ENCODE data around the gene NFKB2. TPM values are rescaled to one million over a fixed set of nuclear protein-coding genes. Genes with fewer than 3 reads are reported as not detected.

NFKB2 gene
- total RNA-seq, 2 donors from 2014 or later: 29.3 to 44.5 TPM

- H3K4me1 ChIP-seq: peaks cover 11% of the 10 kb centered on the region
- intact Hi-C loops (cut with DNase I): loop anchor here (5.0 to 10.0 kb wide), 2 partner anchors 172 to 195 kb away; partner anchors contain the start of gene ELOVL3
Measured at GRCh38 chr10:102399217-102400021, 3.9 kb downstream of the NFKB2 start.

DNA sequence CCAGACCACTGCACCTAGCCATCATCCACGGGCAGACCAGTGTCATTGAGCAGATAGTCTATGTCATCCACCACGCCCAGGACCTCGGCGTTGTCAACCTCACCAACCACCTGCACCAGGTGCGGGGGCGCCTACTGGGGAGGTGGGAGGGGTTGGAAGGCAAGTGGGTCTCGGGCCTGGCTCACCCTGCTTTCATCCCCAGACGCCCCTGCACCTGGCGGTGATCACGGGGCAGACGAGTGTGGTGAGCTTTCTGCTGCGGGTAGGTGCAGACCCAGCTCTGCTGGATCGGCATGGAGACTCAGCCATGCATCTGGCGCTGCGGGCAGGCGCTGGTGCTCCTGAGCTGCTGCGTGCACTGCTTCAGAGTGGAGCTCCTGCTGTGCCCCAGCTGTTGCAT is 4.6 kb downstream of the NFKB2 start:
- H3K27me3 ChIP-seq: no peaks in the 10 kb centered on the region
- H3K9ac ChIP-seq (ENCODE audit: low read depth in 2 of 2, low read length in 2 of 2): peak overlapping the region; percentile 70 to 86
- H3K36me3 ChIP-seq: peaks cover 6% of the 10 kb centered on the region
- intact Hi-C loops (cut with DNase I): no loop called here
- H3K4me1 ChIP-seq: peaks cover 11% of the 10 kb centered on the region
- H3K27ac ChIP-seq: no peak overlapping the region
- H3K4me3 ChIP-seq: no peak overlapping the region
- no peak for TF ChIP-seq CTCF (IDR thresholded peaks at IDR 0.05)
- no peak for DNase-seq
- no peaks in the 10 kb centered on the region for H3K9me3 ChIP-seq

More at GRCh38 chr10:102399217-102400021, 3.9 kb downstream of the NFKB2 start:
- Histone ChIP-seq H3K9me3 (no peaks in the 10 kb centered on the region), H3K4me3 (peak overlapping the region; percentile 56), H3K27me3 (no peaks in the 10 kb centered on the region), H3K36me3 (peaks cover 6% of the 10 kb centered on the region), H3K27ac (peak overlapping the region; percentile 82), H3K9ac (ENCODE audit: low read depth in 2 of 2, low read length in 2 of 2) (peak overlapping the region; percentile 70 to 86)
- TF ChIP-seq CTCF (IDR thresholded peaks at IDR 0.05): peak; percentile 90
- DNase-seq: peak; percentile 91

- intact Hi-C loops (cut with DNase I): no loop called here
- no peak for TF ChIP-seq CTCF (IDR thresholded peaks at IDR 0.05)
- H3K9ac ChIP-seq (ENCODE audit: low read depth in 2 of 2, low read length in 2 of 2): no peak overlapping the region
- no peak for DNase-seq
- H3K36me3 ChIP-seq: peaks cover 6% of the 10 kb centered on the region
- H3K4me3 ChIP-seq: no peak overlapping the region
- no peak overlapping the region for H3K27ac ChIP-seq
- H3K9me3 ChIP-seq: no peaks in the 10 kb centered on the region
- peaks cover 11% of the 10 kb centered on the region for H3K4me1 ChIP-seq
- H3K27me3 ChIP-seq: no peaks in the 10 kb centered on the region
Measured at GRCh38 chr10:102400598-102401341, 5.3 kb downstream of the NFKB2 start.

- Histone ChIP-seq H3K27ac (no peak overlapping the region), H3K36me3 (peaks cover 6% of the 10 kb centered on the region), H3K9ac (ENCODE audit: low read depth in 2 of 2, low read length in 2 of 2) (no peak overlapping the region), H3K9me3 (no peaks in the 10 kb centered on the region), H3K27me3 (no peaks in the 10 kb centered on the region), H3K4me3 (no peak overlapping the region), H3K4me1 (peaks cover 7% of the 10 kb centered on the region)
- TF ChIP-seq CTCF (IDR thresholded peaks at IDR 0.05): no peak
- DNase-seq: no peak
- intact Hi-C loops (cut with DNase I): no loop called here
Measured at GRCh38 chr10:102401342-102401654, 5.8 kb downstream of the NFKB2 start.

DNA sequence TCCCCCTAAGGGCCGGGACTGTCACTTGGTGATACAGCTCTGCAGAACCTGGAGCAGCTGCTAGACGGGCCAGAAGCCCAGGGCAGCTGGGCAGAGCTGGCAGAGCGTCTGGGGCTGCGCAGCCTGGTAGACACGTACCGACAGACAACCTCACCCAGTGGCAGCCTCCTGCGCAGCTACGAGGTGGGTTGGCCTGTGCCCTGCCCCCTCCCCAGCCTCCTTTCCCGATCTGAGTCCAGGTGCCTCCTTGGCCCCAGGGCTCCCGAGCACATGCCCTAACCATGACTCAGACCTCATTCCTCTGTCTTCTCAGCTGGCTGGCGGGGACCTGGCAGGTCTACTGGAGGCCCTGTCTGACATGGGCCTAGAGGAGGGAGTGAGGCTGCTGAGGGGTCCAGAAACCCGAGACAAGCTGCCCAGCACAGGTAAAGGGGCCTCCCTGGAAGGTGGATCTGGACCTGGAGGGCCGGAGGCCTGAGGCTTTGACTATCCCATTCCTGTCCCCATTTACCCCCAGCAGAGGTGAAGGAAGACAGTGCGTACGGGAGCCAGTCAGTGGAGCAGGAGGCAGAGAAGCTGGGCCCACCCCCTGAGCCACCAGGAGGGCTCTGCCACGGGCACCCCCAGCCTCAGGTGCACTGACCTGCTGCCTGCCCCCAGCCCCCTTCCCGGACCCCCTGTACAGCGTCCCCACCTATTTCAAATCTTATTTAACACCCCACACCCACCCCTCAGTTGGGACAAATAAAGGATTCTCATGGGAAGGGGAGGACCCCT is 6.4 kb downstream of the NFKB2 start:
- Histone ChIP-seq H3K9ac (ENCODE audit: low read depth in 2 of 2, low read length in 2 of 2) (no peak overlapping the region), H3K27me3 (no peaks in the 10 kb centered on the region), H3K36me3 (peaks cover 6% of the 10 kb centered on the region), H3K27ac (no peak overlapping the region), H3K4me1 (peaks cover 1% of the 10 kb centered on the region), H3K4me3 (no peak overlapping the region), H3K9me3 (no peaks in the 10 kb centered on the region)
- no peak for TF ChIP-seq CTCF (IDR thresholded peaks at IDR 0.05)
- intact Hi-C loops (cut with DNase I): no loop called here
- DNase-seq: no peak
